ENCODE results near the gene CCDC177. TPM values are rescaled to one million over a fixed set of nuclear protein-coding genes. Genes with fewer than 3 reads are reported as not detected.

The CCDC177 gene
- total RNA-seq, 1 donor from 2014 or later = 0.22 TPM

DNA sequence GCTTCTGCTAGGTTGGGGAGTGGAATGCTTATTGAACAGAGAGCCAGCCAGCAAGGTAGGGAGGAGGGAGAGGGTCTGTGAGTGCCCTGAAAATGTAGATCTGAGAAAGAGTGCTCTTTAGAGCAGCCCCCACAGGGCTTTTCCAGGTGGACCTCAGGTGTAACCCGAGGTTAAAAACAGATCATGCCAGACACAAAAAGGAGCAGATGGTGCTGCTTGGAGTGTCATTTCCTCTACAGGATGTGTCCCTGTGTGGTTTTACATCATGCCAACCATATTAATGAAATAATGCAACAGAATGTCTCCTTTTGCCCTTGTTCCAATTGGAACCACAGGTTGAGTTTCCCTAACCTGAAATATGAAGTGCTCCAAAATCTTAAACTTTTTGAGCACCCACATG lies 43.1 kb upstream of the CCDC177 start:
- Mint-ChIP-seq H3K9me3 (ENCODE audit: low read depth) (no peaks in the 10 kb centered on the region), H3K27me3 (no peaks in the 10 kb centered on the region), H3K4me1 (ENCODE audit: low read depth) (peaks cover 54% of the 10 kb centered on the region), H3K4me3 (ENCODE audit: low read depth) (no peak overlapping the region), H3K36me3 (ENCODE audit: insufficient read depth) (peaks cover 1% of the 10 kb centered on the region), H3K27ac (no peak overlapping the region)
- TF ChIP-seq, protein P1, sequence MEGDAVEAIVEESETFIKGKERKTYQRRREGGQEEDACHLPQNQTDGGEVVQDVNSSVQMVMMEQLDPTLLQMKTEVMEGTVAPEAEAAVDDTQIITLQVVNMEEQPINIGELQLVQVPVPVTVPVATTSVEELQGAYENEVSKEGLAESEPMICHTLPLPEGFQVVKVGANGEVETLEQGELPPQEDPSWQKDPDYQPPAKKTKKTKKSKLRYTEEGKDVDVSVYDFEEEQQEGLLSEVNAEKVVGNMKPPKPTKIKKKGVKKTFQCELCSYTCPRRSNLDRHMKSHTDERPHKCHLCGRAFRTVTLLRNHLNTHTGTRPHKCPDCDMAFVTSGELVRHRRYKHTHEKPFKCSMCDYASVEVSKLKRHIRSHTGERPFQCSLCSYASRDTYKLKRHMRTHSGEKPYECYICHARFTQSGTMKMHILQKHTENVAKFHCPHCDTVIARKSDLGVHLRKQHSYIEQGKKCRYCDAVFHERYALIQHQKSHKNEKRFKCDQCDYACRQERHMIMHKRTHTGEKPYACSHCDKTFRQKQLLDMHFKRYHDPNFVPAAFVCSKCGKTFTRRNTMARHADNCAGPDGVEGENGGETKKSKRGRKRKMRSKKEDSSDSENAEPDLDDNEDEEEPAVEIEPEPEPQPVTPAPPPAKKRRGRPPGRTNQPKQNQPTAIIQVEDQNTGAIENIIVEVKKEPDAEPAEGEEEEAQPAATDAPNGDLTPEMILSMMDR (IDR thresholded peaks at IDR 0.05; ENCODE audit: unreplicated experiment) = no peak
- DNase-seq (ENCODE audit: low spot score, unreplicated experiment) = no peak

DNA sequence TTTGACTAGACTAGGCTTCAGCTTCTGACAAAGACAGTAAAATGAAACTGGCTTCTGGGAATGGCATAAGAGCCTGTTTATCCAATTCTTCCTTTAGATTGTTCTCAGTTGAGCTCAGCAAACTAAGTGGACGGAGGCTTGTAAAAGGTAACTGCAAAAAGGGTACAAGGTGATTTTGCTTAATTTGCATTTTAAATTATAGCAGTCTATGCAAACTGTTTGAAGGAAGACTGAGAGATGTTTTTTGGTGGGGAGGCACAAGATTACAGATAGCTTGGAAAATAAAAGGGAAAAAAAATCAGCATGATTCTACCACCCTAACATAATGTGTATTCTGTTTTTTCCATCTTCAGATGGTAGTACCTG lies 41.7 kb upstream of the CCDC177 start:
- no peaks in the 10 kb centered on the region for H3K9me3 Mint-ChIP-seq (ENCODE audit: low read depth)
- no peak for DNase-seq (ENCODE audit: low spot score, unreplicated experiment)
- no peak overlapping the region for H3K4me3 Mint-ChIP-seq (ENCODE audit: low read depth)
- TF ChIP-seq, protein P1 (IDR thresholded peaks at IDR 0.05; ENCODE audit: unreplicated experiment) = no peak
- H3K4me1 Mint-ChIP-seq (ENCODE audit: low read depth) = peaks cover 55% of the 10 kb centered on the region
- peaks cover 1% of the 10 kb centered on the region for H3K36me3 Mint-ChIP-seq (ENCODE audit: insufficient read depth)
- no peaks in the 10 kb centered on the region for H3K27me3 Mint-ChIP-seq
- no peak overlapping the region for H3K27ac Mint-ChIP-seq

DNA sequence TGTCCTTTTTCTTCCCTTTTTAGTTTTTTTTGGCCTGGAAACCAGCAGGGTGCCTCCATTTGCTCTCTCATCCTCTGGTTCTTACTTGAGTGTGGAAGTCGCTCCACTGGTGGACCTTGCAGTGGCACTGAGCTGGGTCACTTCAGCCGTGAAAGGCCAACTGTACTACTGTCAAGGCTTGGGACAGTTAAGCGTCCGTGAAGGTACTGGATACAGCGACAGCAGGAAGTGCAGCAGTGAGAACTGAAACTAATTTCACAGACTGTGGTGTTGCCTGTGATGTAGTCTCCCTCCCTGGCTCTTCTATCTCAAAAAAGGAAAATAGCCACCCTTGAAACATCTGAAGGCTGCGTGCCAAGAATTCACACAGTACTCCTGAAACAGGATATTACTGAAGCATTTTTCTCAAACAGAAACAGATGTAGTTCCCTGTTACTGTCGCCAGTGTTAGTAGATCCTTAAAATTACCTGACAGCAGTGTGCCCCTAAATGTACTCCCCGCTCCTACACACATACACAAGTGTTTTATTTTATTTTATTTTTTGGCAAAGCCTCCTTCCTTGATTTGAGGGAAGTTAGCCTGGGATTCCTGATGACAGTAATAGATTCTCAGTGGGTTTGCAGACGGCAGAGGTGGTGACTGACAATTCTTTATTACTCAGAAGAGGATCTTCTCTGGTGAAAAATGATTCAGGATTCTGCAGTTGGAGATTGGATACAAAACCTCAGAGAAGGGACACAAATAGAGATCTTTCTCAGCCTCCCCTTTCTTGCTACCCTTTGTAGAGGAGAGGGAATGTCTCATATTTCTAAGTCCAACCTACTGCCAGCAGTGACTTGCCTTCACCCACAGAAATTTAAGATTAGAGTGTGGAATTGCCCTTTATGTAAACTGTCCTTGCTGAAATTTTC lies 41.1 kb upstream of the CCDC177 start:
- TF ChIP-seq, protein P1 (IDR thresholded peaks at IDR 0.05; ENCODE audit: unreplicated experiment) = no peak
- Mint-ChIP-seq H3K9me3 (ENCODE audit: low read depth) (no peaks in the 10 kb centered on the region), H3K4me3 (ENCODE audit: low read depth) (no peak overlapping the region), H3K36me3 (ENCODE audit: insufficient read depth) (peaks cover 1% of the 10 kb centered on the region), H3K27me3 (no peaks in the 10 kb centered on the region), H3K27ac (no peak overlapping the region), H3K4me1 (ENCODE audit: low read depth) (peaks cover 51% of the 10 kb centered on the region)
- no peak for DNase-seq (ENCODE audit: low spot score, unreplicated experiment)

DNA sequence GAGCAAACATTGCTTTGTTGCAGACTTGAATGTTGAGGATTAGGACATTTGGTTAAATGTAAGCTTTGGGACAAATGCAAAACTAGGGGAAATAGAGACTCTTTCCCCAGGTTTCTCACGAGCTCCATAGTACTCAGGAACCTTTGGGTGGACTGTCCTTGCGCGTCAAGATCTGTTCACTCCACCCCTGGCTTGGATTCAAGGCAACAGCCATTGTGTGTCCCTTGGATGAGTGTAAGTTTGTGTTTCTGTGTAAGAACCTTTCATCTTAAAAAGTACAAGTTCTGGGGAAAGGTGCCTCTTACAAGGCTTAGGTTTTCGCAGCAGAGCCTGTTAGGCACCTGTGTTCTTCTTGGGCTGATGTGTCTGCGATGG lies 40.4 kb upstream of the CCDC177 start:
- Mint-ChIP-seq H3K9me3 (ENCODE audit: low read depth) (no peaks in the 10 kb centered on the region), H3K36me3 (ENCODE audit: insufficient read depth) (peaks cover 1% of the 10 kb centered on the region), H3K27ac (no peak overlapping the region), H3K4me1 (ENCODE audit: low read depth) (peaks cover 50% of the 10 kb centered on the region), H3K4me3 (ENCODE audit: low read depth) (no peak overlapping the region), H3K27me3 (no peaks in the 10 kb centered on the region)
- TF ChIP-seq, protein P1 (IDR thresholded peaks at IDR 0.05; ENCODE audit: unreplicated experiment) = no peak
- DNase-seq (ENCODE audit: low spot score, unreplicated experiment) = no peak

DNA sequence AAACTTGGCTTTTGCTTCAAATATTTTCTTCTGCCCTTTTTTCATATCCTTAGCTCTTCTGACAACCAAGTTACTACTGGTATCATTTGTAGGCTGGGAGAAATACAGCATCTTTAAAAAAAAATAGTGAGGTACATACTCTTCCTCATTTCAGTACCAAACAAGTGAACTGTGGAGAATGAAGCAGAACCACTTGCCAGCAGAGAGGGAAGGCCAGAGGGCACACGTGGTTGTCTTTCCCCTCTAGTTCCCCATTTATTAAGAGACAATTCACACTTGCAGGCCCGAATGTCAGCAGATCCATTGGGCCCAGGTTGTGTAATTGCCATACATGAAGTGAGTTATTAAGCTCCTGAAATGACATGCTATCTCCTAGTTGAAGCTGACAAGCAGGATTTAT lies 39.9 kb upstream of the CCDC177 start:
- H3K4me3 Mint-ChIP-seq (ENCODE audit: low read depth) = peak overlapping the region; percentile 15
- no peak for DNase-seq (ENCODE audit: low spot score, unreplicated experiment)
- H3K27ac Mint-ChIP-seq = no peak overlapping the region
- TF ChIP-seq, protein P1 (IDR thresholded peaks at IDR 0.05; ENCODE audit: unreplicated experiment) = no peak
- peaks cover 1% of the 10 kb centered on the region for H3K36me3 Mint-ChIP-seq (ENCODE audit: insufficient read depth)
- no peaks in the 10 kb centered on the region for H3K27me3 Mint-ChIP-seq
- peaks cover 50% of the 10 kb centered on the region for H3K4me1 Mint-ChIP-seq (ENCODE audit: low read depth)
- no peaks in the 10 kb centered on the region for H3K9me3 Mint-ChIP-seq (ENCODE audit: low read depth)

All from progenitor cell of endocrine pancreas (in vitro differentiated cells).